Caco-2 (cell line): ENCODE results near the gene FBLN7. TPM values are rescaled to one million over a fixed set of nuclear protein-coding genes. Genes with fewer than 3 reads are reported as not detected.
A peak's percentile ranks its signal among the peaks of the same experiment; 100 is the strongest.

Experiments
- Bru-seq: library from RNA; stranded (reverse); fragments of 400-500 nt; gene quantifications from one replicate; lab custom pipeline; 2021; lab: Mats Ljungman, UMichigan
- BruChase-seq, 2 experiments: library from RNA; stranded (reverse); fragments of 400-500 nt; gene quantifications; one replicate each; lab custom pipeline; 2021; lab: Mats Ljungman, UMichigan
- BruUV-seq: library from RNA; stranded (reverse); fragments of 400-500 nt; replicated peaks from 2 replicates; lab custom pipeline; 2021; lab: Mats Ljungman, UMichigan
- CTCF ChIA-PET: fragments of 300-600 bp; sonication (Branson Sonifier 250); formaldehyde crosslinking; loops from one replicate; lab custom pipeline; 2022; ENCODE audit warnings: antibody characterized with exemption; lab: Charles Lee
- POLR2A ChIA-PET: fragments of 300-600 bp; sonication (Branson Sonifier 250); formaldehyde crosslinking; loops from one replicate; lab custom pipeline; 2022; ENCODE audit warnings: antibody characterized with exemption; lab: Charles Lee
- DNase-seq, 2 experiments: peaks; one replicate each; pipeline versions ENCODE4 v3.0.0 to v3.0.0-alpha.2; 2020 to 2022
- H3K27me3 ChIP-seq: replicated peaks from 2 replicates; pipeline ENCODE4 v1.6.0; 2011; ENCODE audit warnings: low read length; ENCODE audit not compliant: control insufficient read depth, insufficient read depth
- H3K36me3 ChIP-seq: 2 replicates; pipeline ENCODE4 v1.5.1; 2011; ENCODE audit warnings: low read length; ENCODE audit not compliant: control insufficient read depth, insufficient read depth
- H3K4me1 ChIP-seq: fragments of 250-450 bp; sonication (Bioruptor Pico); 2 replicates; pipeline ENCODE4 v1.5.1; 2020; ENCODE audit warnings: mild to moderate bottlenecking
- H3K4me3 ChIP-seq: 2 replicates; pipeline ENCODE4 v1.5.1; 2011; ENCODE audit warnings: low read depth, mild to moderate bottlenecking, control low read depth, low read length
- H3K9me3 ChIP-seq: fragments of 250-450 bp; sonication (Bioruptor Pico); 2 replicates; pipeline ENCODE4 v1.5.1; 2020; ENCODE audit warnings: mild to moderate bottlenecking, moderate library complexity
- H3K27ac Mint-ChIP-seq: one replicate; pipeline ENCODE4 v1.8.0; 2022; ENCODE audit warnings: mixed read lengths; ENCODE audit not compliant: unreplicated experiment
- H3K27me3 Mint-ChIP-seq: one replicate; pipeline ENCODE4 v1.8.0; 2022; ENCODE audit warnings: mixed read lengths; ENCODE audit not compliant: insufficient read depth, unreplicated experiment
- H3K36me3 Mint-ChIP-seq: one replicate; pipeline ENCODE4 v1.8.0; 2022; ENCODE audit warnings: mild to moderate bottlenecking, mixed read lengths; ENCODE audit not compliant: insufficient read depth, unreplicated experiment
- H3K4me1 Mint-ChIP-seq: one replicate; pipeline ENCODE4 v1.8.0; 2022; ENCODE audit warnings: low read depth, mixed read lengths; ENCODE audit not compliant: unreplicated experiment
- H3K4me3 Mint-ChIP-seq: one replicate; pipeline ENCODE4 v1.8.0; 2022; ENCODE audit warnings: mild to moderate bottlenecking, moderate library complexity, mixed read lengths; ENCODE audit not compliant: unreplicated experiment
- H3K9me3 Mint-ChIP-seq: one replicate; pipeline ENCODE4 v1.8.0; 2022; ENCODE audit warnings: mixed read lengths; ENCODE audit not compliant: unreplicated experiment
- CTCF ChIP-seq, 2 experiments: fragments of 200-600 bp in 1 of 2; IDR thresholded peaks; 1 replicate in 1 of 2; 2 replicates in 1 of 2; pipeline versions ENCODE4 v1.5.1 to v1.8.0; 2011 to 2022; ENCODE audit warnings: antibody characterized with exemption in 1 of 2, control low read depth in 1 of 2, inconsistent platforms in 1 of 2, low read depth in 1 of 2, low read length in 1 of 2, mild to moderate bottlenecking in 1 of 2, moderate library complexity in 1 of 2; ENCODE audit not compliant: insufficient read depth in 1 of 2, severe bottlenecking in 1 of 2, unreplicated experiment in 1 of 2
- intact Hi-C: fragments of 100-400 bp; cut with micrococcal nuclease; formaldehyde crosslinking; loops from one replicate; pipeline ENCODE4 v1.10.0; 2022; ENCODE audit not compliant: unreplicated experiment
- long read RNA-seq: library from polyadenylated mRNA; stranded (forward); transcript quantifications from one replicate; pipeline ENCODE4 v2.0.0, GENCODE V29; 2022
- total RNA-seq: library from RNA; stranded (reverse); gene quantifications from 2 replicates; pipeline ENCODE4 v1.2.3, GENCODE V29; 2022

FBLN7 gene
- total RNA-seq (0.39 and 0.59 TPM in 2 replicates), Bru-seq, nascent RNA (percentile 34 among the genes with signal in this experiment), BruChase-seq, experiment 1, labeled RNA remaining after a 2-hour chase (percentile 36 among the genes with signal in this experiment), BruChase-seq, experiment 2, labeled RNA remaining after a 6-hour chase (percentile 28 among the genes with signal in this experiment)
- long read RNA-seq, partial matches to known transcripts, result 0 of 2 reads
- long read RNA-seq, other reads (novel, unspliced or antisense), result 1 of 2 reads

GRCh38 chr2:112138159-112139032 lies at the start of gene FBLN7:
Gene FBLN7, plus strand, starts transcription at chr2:112138385. Its CDS starts 271 bp downstream, at chr2:112138656.
- POLR2A ChIA-PET, result no interaction called here
- BruUV-seq, result no TSS peak
- TF ChIP-seq CTCF (IDR thresholded peaks at IDR 0.05; ENCODE audit: insufficient read depth in 1 of 2, low read depth in 1 of 2, low read length in 1 of 2, severe bottlenecking in 1 of 2, unreplicated experiment in 1 of 2), result no peak
- Mint-ChIP-seq H3K27me3 (no peaks in the 10 kb centered on the region), H3K4me3 (peak within 1 kb of the TSS; percentile 77), H3K4me1 (no peaks in the 10 kb centered on the region), H3K36me3 (no peaks in the 10 kb centered on the region), H3K9me3 (no peaks in the 10 kb centered on the region), H3K27ac (no peak within 1 kb of the TSS)
- Histone ChIP-seq H3K4me1 (no peaks in the 10 kb centered on the region), H3K27me3 (no peaks in the 10 kb centered on the region), H3K4me3 (peak within 1 kb of the TSS; percentile 55), H3K9me3 (no peaks in the 10 kb centered on the region), H3K36me3 (no peaks in the 10 kb centered on the region)
- intact Hi-C loops, result no loop called here
- CTCF ChIA-PET, result interaction anchor here (0.6 kb wide), 2 partner anchors 78 to 187 kb away, joined by 3 to 4 read pairs; no protein-coding TSS in a partner anchor
- DNase-seq, result peak in 1 of 2 experiments; percentile 46

- intact Hi-C loops, result no loop called here
- H3K27me3 ChIP-seq, result no peaks in the 10 kb centered on the region
- H3K27ac Mint-ChIP-seq, result no peak overlapping the region
- H3K4me1 ChIP-seq, result peaks cover 11% of the 10 kb centered on the region; the same call in 1 of the 2 replicates
- H3K36me3 ChIP-seq, result no peaks in the 10 kb centered on the region
- ChIA-PET CTCF (no interaction called here), POLR2A (no interaction called here)
- no peak for DNase-seq
- peaks cover 60% of the 10 kb centered on the region for H3K36me3 Mint-ChIP-seq
- peaks cover 10% of the 10 kb centered on the region for H3K9me3 Mint-ChIP-seq
- H3K27me3 Mint-ChIP-seq, result no peaks in the 10 kb centered on the region
- BruUV-seq, result no TSS peak
- TF ChIP-seq CTCF (IDR thresholded peaks at IDR 0.05; ENCODE audit: insufficient read depth in 1 of 2, low read depth in 1 of 2, low read length in 1 of 2, severe bottlenecking in 1 of 2, unreplicated experiment in 1 of 2), result no peak
- H3K4me3 Mint-ChIP-seq, result no peak overlapping the region
- no peak overlapping the region for H3K4me3 ChIP-seq
- no peaks in the 10 kb centered on the region for H3K9me3 ChIP-seq
- peaks cover 21% of the 10 kb centered on the region for H3K4me1 Mint-ChIP-seq
These were observed 48.8 kb upstream of the FBLN7 start for GRCh38 chr2:112089375-112089774.

- Histone ChIP-seq H3K27me3 (no peaks in the 10 kb centered on the region), H3K4me1 (no peaks in the 10 kb centered on the region), H3K36me3 (no peaks in the 10 kb centered on the region), H3K4me3 (no peak overlapping the region), H3K9me3 (no peaks in the 10 kb centered on the region)
- Mint-ChIP-seq H3K27me3 (no peaks in the 10 kb centered on the region), H3K27ac (peak overlapping the region; percentile 1), H3K4me1 (peaks cover 7% of the 10 kb centered on the region), H3K9me3 (no peaks in the 10 kb centered on the region), H3K4me3 (no peak overlapping the region), H3K36me3 (peaks cover 45% of the 10 kb centered on the region)
- BruUV-seq, result no TSS peak
- ChIA-PET CTCF (no interaction called here), POLR2A (no interaction called here)
- no peak for TF ChIP-seq CTCF (IDR thresholded peaks at IDR 0.05; ENCODE audit: insufficient read depth in 1 of 2, low read depth in 1 of 2, low read length in 1 of 2, severe bottlenecking in 1 of 2, unreplicated experiment in 1 of 2)
- intact Hi-C loops, result no loop called here
- DNase-seq, result no peak
These were observed 45.7 kb upstream of the FBLN7 start for GRCh38 chr2:112092286-112093041.
